ENCODE measurements around the gene LPP. TPM values are rescaled to one million over a fixed set of nuclear protein-coding genes. Genes with fewer than 3 reads are reported as not detected.

Gene LPP
- total RNA-seq, 1 donor from 2014 or later, result 23.0 TPM

GRCh38 chr3:188819939-188820338, 666.0 kb downstream of the LPP start:
- DNase-seq (ENCODE audit: low read depth in 2 of 2), result no peak

- peak in 1 of 2 donors; percentile 49 for DNase-seq (ENCODE audit: low read depth in 2 of 2)
Observed at GRCh38 chr3:188822004-188822403, 668.0 kb downstream of the LPP start.

- peak in 1 of 2 donors; percentile 11 for DNase-seq (ENCODE audit: low read depth in 2 of 2)
Observed at GRCh38 chr3:188822411-188822810, 668.5 kb downstream of the LPP start.

- DNase-seq (ENCODE audit: low read depth in 2 of 2), result no peak
Observed at GRCh38 chr3:188824566-188824965, 670.6 kb downstream of the LPP start.

GRCh38 chr3:188825901-188826300, 671.9 kb downstream of the LPP start:
- no peak for DNase-seq (ENCODE audit: low read depth in 2 of 2)

- DNase-seq (ENCODE audit: low read depth in 2 of 2), result no peak
Observed at GRCh38 chr3:188826574-188826973, 672.6 kb downstream of the LPP start.

GRCh38 chr3:188827103-188827502, 673.1 kb downstream of the LPP start:
- DNase-seq (ENCODE audit: low read depth in 2 of 2), result no peak

GRCh38 chr3:188827576-188827975, 673.6 kb downstream of the LPP start:
- DNase-seq (ENCODE audit: low read depth in 2 of 2), result peak in 1 of 2 donors; percentile 87

- DNase-seq (ENCODE audit: low read depth in 2 of 2), result no peak
Observed at GRCh38 chr3:188829130-188829529, 675.2 kb downstream of the LPP start.

GRCh38 chr3:188829576-188829975, 675.6 kb downstream of the LPP start:
- no peak for DNase-seq (ENCODE audit: low read depth in 2 of 2)

- peak in 1 of 2 donors; percentile 9 for DNase-seq (ENCODE audit: low read depth in 2 of 2)
Observed at GRCh38 chr3:188830893-188831292, 676.9 kb downstream of the LPP start.

- DNase-seq (ENCODE audit: low read depth in 2 of 2), result peak in 1 of 2 donors; percentile 8
Observed at GRCh38 chr3:188832146-188832545, 678.2 kb downstream of the LPP start.

GRCh38 chr3:188832961-188833721, 679.2 kb downstream of the LPP start:
- DNase-seq (ENCODE audit: low read depth in 2 of 2), result no peak

- DNase-seq (ENCODE audit: low read depth in 2 of 2), result no peak
Observed at GRCh38 chr3:188834349-188834748, 680.4 kb downstream of the LPP start.

- DNase-seq (ENCODE audit: low read depth in 2 of 2), result no peak
Observed at GRCh38 chr3:188839187-188839695, 685.3 kb downstream of the LPP start.

- DNase-seq (ENCODE audit: low read depth in 2 of 2), result no peak
Observed at GRCh38 chr3:188840290-188840689, 686.3 kb downstream of the LPP start.

- no peak for DNase-seq (ENCODE audit: low read depth in 2 of 2)
Observed at GRCh38 chr3:188841906-188842305, 687.9 kb downstream of the LPP start.

- no peak for DNase-seq (ENCODE audit: low read depth in 2 of 2)
Observed at GRCh38 chr3:188842639-188843038, 688.7 kb downstream of the LPP start.

GRCh38 chr3:188844096-188844495, 690.1 kb downstream of the LPP start:
- no peak for DNase-seq (ENCODE audit: low read depth in 2 of 2)

- DNase-seq (ENCODE audit: low read depth in 2 of 2), result no peak
Observed at GRCh38 chr3:188845514-188845913, 691.6 kb downstream of the LPP start.

GRCh38 chr3:188848947-188849346, 695.0 kb downstream of the LPP start:
- DNase-seq (ENCODE audit: low read depth in 2 of 2), result no peak

- DNase-seq (ENCODE audit: low read depth in 2 of 2), result no peak
Observed at GRCh38 chr3:188853856-188854771, 700.2 kb downstream of the LPP start.

All from lung microvascular endothelial cell (primary cell).